ENCODE results near the gene CMIP.
"Not testable (repeated sequence)": the region's sequence is repeated elsewhere in the genome, so short reads cannot be mapped to it uniquely, and the experiment has no call there.

The CMIP gene

GRCh38 chr16:81520560-81521135 lies 76.0 kb downstream of the CMIP start:
- Histone ChIP-seq H3K4me1 (ENCODE audit: control insufficient read depth in 1 of 2, insufficient read depth in 1 of 2, low read depth in 1 of 2, low read length in 1 of 2) (peaks cover 47 to 50% of the 10 kb centered on the region in 2 experiments), H3K27ac (peak overlapping the region; percentile 80), H3K27me3 (no peaks in the 10 kb centered on the region), H3K36me3 (peaks cover 33% of the 10 kb centered on the region), H3K4me3 (ENCODE audit: low read depth in 1 of 2, low read length in 1 of 2) (peak overlapping the region in 1 of 2 experiments; percentile 1), H3K9me3 (no peaks in the 10 kb centered on the region)
- TF ChIP-seq, protein P1, sequence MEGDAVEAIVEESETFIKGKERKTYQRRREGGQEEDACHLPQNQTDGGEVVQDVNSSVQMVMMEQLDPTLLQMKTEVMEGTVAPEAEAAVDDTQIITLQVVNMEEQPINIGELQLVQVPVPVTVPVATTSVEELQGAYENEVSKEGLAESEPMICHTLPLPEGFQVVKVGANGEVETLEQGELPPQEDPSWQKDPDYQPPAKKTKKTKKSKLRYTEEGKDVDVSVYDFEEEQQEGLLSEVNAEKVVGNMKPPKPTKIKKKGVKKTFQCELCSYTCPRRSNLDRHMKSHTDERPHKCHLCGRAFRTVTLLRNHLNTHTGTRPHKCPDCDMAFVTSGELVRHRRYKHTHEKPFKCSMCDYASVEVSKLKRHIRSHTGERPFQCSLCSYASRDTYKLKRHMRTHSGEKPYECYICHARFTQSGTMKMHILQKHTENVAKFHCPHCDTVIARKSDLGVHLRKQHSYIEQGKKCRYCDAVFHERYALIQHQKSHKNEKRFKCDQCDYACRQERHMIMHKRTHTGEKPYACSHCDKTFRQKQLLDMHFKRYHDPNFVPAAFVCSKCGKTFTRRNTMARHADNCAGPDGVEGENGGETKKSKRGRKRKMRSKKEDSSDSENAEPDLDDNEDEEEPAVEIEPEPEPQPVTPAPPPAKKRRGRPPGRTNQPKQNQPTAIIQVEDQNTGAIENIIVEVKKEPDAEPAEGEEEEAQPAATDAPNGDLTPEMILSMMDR (IDR thresholded peaks at IDR 0.05) = no peak

DNA sequence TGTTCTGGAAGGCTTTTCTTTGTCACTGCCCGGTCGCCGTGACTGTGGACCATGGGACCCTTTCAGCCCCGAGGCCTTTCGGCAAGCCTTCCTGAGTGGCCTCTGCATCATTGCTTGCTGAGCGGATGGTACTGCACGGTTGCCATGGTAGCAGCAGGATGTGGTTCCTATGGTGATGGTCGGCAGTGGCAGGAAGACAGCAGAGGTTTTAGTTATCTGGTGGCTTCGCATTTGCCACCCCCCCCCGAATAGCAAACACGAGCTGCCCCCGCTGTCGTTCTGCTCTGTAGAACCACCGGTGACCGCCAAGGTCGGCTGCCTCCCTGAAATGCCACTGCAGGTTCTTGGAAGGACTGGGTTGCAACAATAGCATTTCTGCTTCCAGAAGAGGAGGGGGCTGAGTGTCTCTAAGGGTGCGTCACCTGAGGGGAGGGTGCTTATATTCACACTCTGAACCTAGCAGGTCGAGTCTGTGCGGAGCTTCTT lies 76.6 kb downstream of the CMIP start:
- no peak overlapping the region for H3K4me3 ChIP-seq (ENCODE audit: low read depth in 1 of 2, low read length in 1 of 2)
- TF ChIP-seq, protein P1 (IDR thresholded peaks at IDR 0.05) = no peak
- no peaks in the 10 kb centered on the region for H3K27me3 ChIP-seq
- H3K9me3 ChIP-seq = no peaks in the 10 kb centered on the region
- peak overlapping the region; percentile 80 for H3K27ac ChIP-seq
- peaks cover 31% of the 10 kb centered on the region for H3K36me3 ChIP-seq
- H3K4me1 ChIP-seq (ENCODE audit: control insufficient read depth in 1 of 2, insufficient read depth in 1 of 2, low read depth in 1 of 2, low read length in 1 of 2) = peaks cover 45 to 50% of the 10 kb centered on the region in 2 experiments

- TF ChIP-seq, protein P1 (IDR thresholded peaks at IDR 0.05) = no peak
- Histone ChIP-seq H3K27ac (peak overlapping the region; percentile 80), H3K36me3 (peaks cover 21% of the 10 kb centered on the region), H3K9me3 (no peaks in the 10 kb centered on the region), H3K4me1 (ENCODE audit: control insufficient read depth in 1 of 2, insufficient read depth in 1 of 2, low read depth in 1 of 2, low read length in 1 of 2) (peaks cover 45 to 58% of the 10 kb centered on the region in 2 experiments), H3K27me3 (no peaks in the 10 kb centered on the region), H3K4me3 (ENCODE audit: low read depth in 1 of 2, low read length in 1 of 2) (no peak overlapping the region)
These were observed 77.6 kb downstream of the CMIP start for GRCh38 chr16:81522108-81522701.

DNA sequence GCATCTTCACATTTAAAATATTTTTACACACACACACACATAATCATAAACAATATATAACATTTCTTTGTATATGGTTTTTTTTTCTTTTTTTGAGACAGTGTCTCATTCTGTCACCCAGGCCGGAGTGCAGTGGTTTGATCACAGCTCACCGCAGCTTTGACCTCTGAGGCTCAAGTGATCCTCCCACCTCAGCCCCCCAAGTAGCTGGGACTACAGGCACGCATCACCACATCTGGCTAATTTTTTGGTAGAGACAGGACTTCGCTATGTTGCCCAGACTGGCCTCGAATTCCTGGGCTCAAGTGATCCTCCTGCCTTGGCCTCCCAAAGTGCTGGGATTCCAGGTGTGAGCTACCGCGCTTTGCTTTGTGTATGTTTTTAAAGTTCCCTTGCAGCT lies 78.2 kb downstream of the CMIP start:
- H3K27ac ChIP-seq = not testable (repeated sequence)

GRCh38 chr16:81523387-81524115 lies 78.9 kb downstream of the CMIP start:
- no peaks in the 10 kb centered on the region for H3K27me3 ChIP-seq
- no peak overlapping the region for H3K27ac ChIP-seq
- H3K4me3 ChIP-seq (ENCODE audit: low read depth in 1 of 2, low read length in 1 of 2) = no peak overlapping the region
- no peaks in the 10 kb centered on the region for H3K9me3 ChIP-seq
- TF ChIP-seq, protein P1 (IDR thresholded peaks at IDR 0.05) = no peak
- H3K4me1 ChIP-seq (ENCODE audit: control insufficient read depth in 1 of 2, insufficient read depth in 1 of 2, low read depth in 1 of 2, low read length in 1 of 2) = peaks cover 39 to 57% of the 10 kb centered on the region in 2 experiments
- H3K36me3 ChIP-seq = peaks cover 9% of the 10 kb centered on the region

More for the DNA sequence above, 78.2 kb downstream of the CMIP start:
- peaks cover 45 to 60% of the 10 kb centered on the region in 2 experiments for H3K4me1 ChIP-seq (ENCODE audit: control insufficient read depth in 1 of 2, insufficient read depth in 1 of 2, low read depth in 1 of 2, low read length in 1 of 2)
- H3K4me3 ChIP-seq (ENCODE audit: low read depth in 1 of 2, low read length in 1 of 2); H3K9me3 ChIP-seq; H3K27me3 ChIP-seq: not testable (repeated sequence)
- H3K36me3 ChIP-seq = peaks cover 15% of the 10 kb centered on the region

- TF ChIP-seq, protein P1 (IDR thresholded peaks at IDR 0.05) = no peak
- Histone ChIP-seq H3K27me3 (no peaks in the 10 kb centered on the region), H3K36me3 (peaks cover 9% of the 10 kb centered on the region), H3K4me1 (ENCODE audit: control insufficient read depth in 1 of 2, insufficient read depth in 1 of 2, low read depth in 1 of 2, low read length in 1 of 2) (peaks cover 33 to 54% of the 10 kb centered on the region in 2 experiments), H3K27ac (peak overlapping the region; percentile 35), H3K4me3 (ENCODE audit: low read depth in 1 of 2, low read length in 1 of 2) (no peak overlapping the region), H3K9me3 (no peaks in the 10 kb centered on the region)
These were observed 79.8 kb downstream of the CMIP start for GRCh38 chr16:81524382-81524781.

GRCh38 chr16:81524885-81525284 lies 80.3 kb downstream of the CMIP start:
- H3K27ac ChIP-seq; H3K4me3 ChIP-seq (ENCODE audit: low read depth in 1 of 2, low read length in 1 of 2); H3K36me3 ChIP-seq; H3K9me3 ChIP-seq; H3K27me3 ChIP-seq: not testable (repeated sequence)
- H3K4me1 ChIP-seq (ENCODE audit: control insufficient read depth in 1 of 2, insufficient read depth in 1 of 2, low read depth in 1 of 2, low read length in 1 of 2) = peaks cover 28 to 49% of the 10 kb centered on the region in 2 experiments
